SJSA1 (cell line): Measurements from ENCODE around the gene GDAP2. TPM values are rescaled to one million over a fixed set of nuclear protein-coding genes. Genes with fewer than 3 reads are reported as not detected.

Experiments used
- DNase-seq, 2 experiments: peaks; one replicate each; pipeline ENCODE4 v3.0.0-alpha.2; 2015 to 2020; ENCODE audit warnings: low spot score in 2 of 2, low read depth in 1 of 2
- H3K27ac ChIP-seq: fragments of 250-450 bp; sonication (Bioruptor Pico); 2 replicates; pipeline ENCODE4 v1.5.1; 2020; ENCODE audit warnings: mild to moderate bottlenecking, moderate library complexity
- H3K27me3 ChIP-seq: fragments of 250-450 bp; sonication (Bioruptor Pico); replicated peaks from 2 replicates; pipeline ENCODE4 v1.5.1; 2020; ENCODE audit warnings: mild to moderate bottlenecking, moderate library complexity
- H3K36me3 ChIP-seq: fragments of 250-450 bp; sonication (Bioruptor Pico); 2 replicates; pipeline ENCODE4 v1.5.1; 2020; ENCODE audit warnings: mild to moderate bottlenecking
- H3K4me1 ChIP-seq: fragments of 250-450 bp; sonication (Bioruptor Pico); replicated peaks from 2 replicates; pipeline ENCODE4 v1.6.1; 2021; ENCODE audit warnings: mild to moderate bottlenecking
- H3K4me3 ChIP-seq: fragments of 250-450 bp; sonication (Bioruptor Pico); 2 replicates; pipeline ENCODE4 v1.5.1; 2020; ENCODE audit warnings: mild to moderate bottlenecking
- H3K9me3 ChIP-seq: fragments of 250-450 bp; sonication (Bioruptor Pico); replicated peaks from 2 replicates; pipeline ENCODE4 v1.5.1; 2020; ENCODE audit warnings: mild to moderate bottlenecking
- total RNA-seq: library from RNA; depleted of rRNA; stranded (reverse); fragments of >200 nt; shearing (Covaris generic); gene quantifications from 2 replicates; pipeline ENCODE4 v1.2.3, GENCODE V29; 2014; rRNA removed

GDAP2 gene
- total RNA-seq, 1 experiment from 2014 or later: 22.9 TPM

DNA sequence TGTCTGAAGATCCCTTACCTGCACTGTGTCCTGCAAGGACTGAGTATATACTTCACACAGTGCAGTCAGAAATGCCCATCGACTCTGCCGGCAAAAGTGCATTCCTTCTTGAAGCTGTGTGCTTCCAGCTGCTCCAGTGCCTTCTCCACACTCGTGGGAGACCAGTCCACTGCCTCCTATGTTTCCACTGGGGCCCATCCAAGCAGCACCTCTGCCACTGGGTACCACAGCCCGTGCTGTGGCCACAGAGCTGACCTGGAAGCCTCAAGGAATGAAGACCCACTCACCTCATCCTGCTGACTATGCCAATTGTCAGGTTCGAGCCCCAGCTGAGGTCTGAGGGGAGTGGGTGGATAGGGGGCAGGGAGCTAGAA is 108.1 kb downstream of the GDAP2 start:
- peaks cover 55% of the 10 kb centered on the region for H3K4me1 ChIP-seq
- peak overlapping the region; percentile 89 for H3K27ac ChIP-seq
- no peak overlapping the region for H3K4me3 ChIP-seq
- H3K9me3 ChIP-seq: no peaks in the 10 kb centered on the region
- H3K27me3 ChIP-seq: no peaks in the 10 kb centered on the region
- no peaks in the 10 kb centered on the region for H3K36me3 ChIP-seq
- DNase-seq: no peak

GRCh38 chr1:117820694-117821381 is 108.6 kb downstream of the GDAP2 start:
- DNase-seq: peak in 1 of 2 experiments; percentile 36
- peaks cover 49% of the 10 kb centered on the region for H3K4me1 ChIP-seq
- peak overlapping the region; percentile 89 for H3K27ac ChIP-seq
- no peak overlapping the region for H3K4me3 ChIP-seq
- H3K36me3 ChIP-seq: no peaks in the 10 kb centered on the region
- no peaks in the 10 kb centered on the region for H3K27me3 ChIP-seq
- H3K9me3 ChIP-seq: no peaks in the 10 kb centered on the region

GRCh38 chr1:117820096-117820495 is 109.3 kb downstream of the GDAP2 start:
- no peak for DNase-seq
- H3K9me3 ChIP-seq: no peaks in the 10 kb centered on the region
- no peaks in the 10 kb centered on the region for H3K27me3 ChIP-seq
- no peak overlapping the region for H3K4me3 ChIP-seq
- peaks cover 49% of the 10 kb centered on the region for H3K4me1 ChIP-seq
- H3K27ac ChIP-seq: no peak overlapping the region
- no peaks in the 10 kb centered on the region for H3K36me3 ChIP-seq

DNA sequence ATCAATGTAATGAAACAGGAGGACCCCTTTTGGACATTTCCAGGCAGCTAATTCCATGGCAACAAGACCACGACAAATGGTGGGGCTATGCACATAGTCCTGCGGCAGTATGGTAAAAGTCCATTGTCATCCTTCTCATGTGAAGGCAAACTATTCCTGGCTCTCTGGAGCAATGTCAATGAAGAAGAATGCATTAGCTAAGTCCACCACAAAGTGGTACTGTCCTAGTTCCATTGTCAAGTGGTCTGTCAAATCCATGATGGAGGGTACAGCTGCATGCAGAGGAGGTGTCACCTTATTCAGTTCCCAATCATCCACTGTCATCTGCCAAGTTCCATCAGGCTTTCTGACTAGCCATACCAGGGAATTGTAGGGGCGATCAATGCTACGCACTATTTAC is 110.1 kb downstream of the GDAP2 start:
- DNase-seq: no peak
- Histone ChIP-seq H3K4me3 (no peak overlapping the region), H3K27me3 (no peaks in the 10 kb centered on the region), H3K9me3 (no peaks in the 10 kb centered on the region), H3K4me1 (peaks cover 48% of the 10 kb centered on the region), H3K27ac (no peak overlapping the region), H3K36me3 (no peaks in the 10 kb centered on the region)

DNA sequence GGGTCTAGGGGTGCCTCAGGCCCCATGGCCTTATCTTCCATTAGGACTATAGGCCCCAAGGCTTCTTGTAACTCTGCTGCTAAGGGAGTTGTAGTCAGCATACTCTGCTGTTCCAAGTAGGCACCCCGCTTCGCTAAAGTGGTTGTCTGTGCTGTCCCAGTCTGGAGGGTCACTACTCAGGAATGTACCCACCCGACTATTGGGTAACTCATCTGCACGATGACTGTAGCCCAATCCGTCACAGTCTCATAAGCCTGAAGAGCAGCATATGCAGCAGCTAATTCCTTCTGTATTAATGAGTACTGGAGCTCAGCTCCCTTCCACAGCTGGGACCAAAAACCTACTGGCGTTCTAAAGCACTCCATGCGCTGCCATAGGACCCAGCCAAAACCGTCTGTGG is 111.0 kb downstream of the GDAP2 start:
- H3K4me1 ChIP-seq: peaks cover 48% of the 10 kb centered on the region
- H3K9me3 ChIP-seq: no peaks in the 10 kb centered on the region

DNA sequence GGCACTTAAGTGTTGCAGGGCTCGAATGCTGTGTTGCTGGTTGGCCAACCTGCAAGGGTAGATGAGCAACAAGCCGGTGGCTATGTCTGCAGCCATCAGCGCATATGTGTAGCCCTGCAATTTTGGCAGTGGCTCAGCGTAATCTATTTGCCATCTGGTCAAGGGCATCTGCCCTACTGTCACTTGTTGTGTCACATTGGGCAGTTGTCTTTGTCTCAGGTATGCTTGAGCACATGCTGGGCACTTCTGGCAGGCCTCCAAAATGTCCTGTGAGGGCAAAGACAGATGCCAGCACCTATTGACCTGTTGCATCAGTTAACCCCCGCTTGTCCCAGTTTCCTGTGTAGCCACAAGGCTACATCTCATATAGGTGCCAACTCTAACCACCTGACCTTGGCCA is 111.8 kb downstream of the GDAP2 start:
- H3K4me1 ChIP-seq: peaks cover 48% of the 10 kb centered on the region
- H3K4me3 ChIP-seq: no peak overlapping the region
- no peak for DNase-seq
- H3K36me3 ChIP-seq: no peaks in the 10 kb centered on the region
- H3K9me3 ChIP-seq: no peaks in the 10 kb centered on the region
- no peaks in the 10 kb centered on the region for H3K27me3 ChIP-seq
- no peak overlapping the region for H3K27ac ChIP-seq

More for the DNA sequence above, 111.0 kb downstream of the GDAP2 start:
- Histone ChIP-seq H3K36me3 (no peaks in the 10 kb centered on the region), H3K27me3 (no peaks in the 10 kb centered on the region), H3K27ac (no peak overlapping the region), H3K4me3 (no peak overlapping the region)
- DNase-seq: no peak

- no peak overlapping the region for H3K27ac ChIP-seq
- peaks cover 33% of the 10 kb centered on the region for H3K4me1 ChIP-seq
- H3K4me3 ChIP-seq: no peak overlapping the region
- H3K36me3 ChIP-seq: no peaks in the 10 kb centered on the region
- no peaks in the 10 kb centered on the region for H3K9me3 ChIP-seq
- no peaks in the 10 kb centered on the region for H3K27me3 ChIP-seq
- DNase-seq: no peak
Measured at GRCh38 chr1:117815926-117816325, 113.5 kb downstream of the GDAP2 start.

- H3K4me1 ChIP-seq: peaks cover 27% of the 10 kb centered on the region
- no peaks in the 10 kb centered on the region for H3K36me3 ChIP-seq
- no peak overlapping the region for H3K27ac ChIP-seq
- H3K4me3 ChIP-seq: no peak overlapping the region
- H3K27me3 ChIP-seq: no peaks in the 10 kb centered on the region
- H3K9me3 ChIP-seq: no peaks in the 10 kb centered on the region
- DNase-seq: no peak
Measured at GRCh38 chr1:117814856-117815797, 114.3 kb downstream of the GDAP2 start.

Other genes starting within 250 kb of the GDAP2 start
- 22.9 and 31.7 TPM in 2 replicates for gene WDR3, start 118 bp upstream of the GDAP2 start, total RNA-seq